ENCODE data around the gene GTPBP4.

GRCh38 chr10:962342-962741, 25.9 kb upstream of the GTPBP4 start:
- TF ChIP-seq POLR2AphosphoS5 (IDR thresholded peaks at IDR 0.05) (no peak), POLR2A (IDR thresholded peaks at IDR 0.05) (no peak), CTCF (IDR thresholded peaks at IDR 0.05 in 8 of 11, conservative IDR thresholded peaks at IDR 0.05 in 3 of 11) (no peak)

Measured in spleen (tissue), 7 donors.